Head of caudate nucleus (tissue), 42 donors: ENCODE results near the gene STK38.
"Not testable (repeated sequence)": the region's sequence is repeated elsewhere in the genome, so short reads cannot be mapped to it uniquely, and the experiment has no call there.

Source experiments
- DNase-seq, 42 donors: peaks; one replicate each; pipeline versions ENCODE4 v3.0.0 to v3.0.0-alpha.2; 2020 to 2021; ENCODE audit warnings: mixed read lengths in 7 of 42
- intact Hi-C: fragments of 100-400 bp; cut with DNase I; formaldehyde crosslinking; loops from one replicate; pipeline ENCODE4 v1.15.0; 2022

The STK38 gene

DNA sequence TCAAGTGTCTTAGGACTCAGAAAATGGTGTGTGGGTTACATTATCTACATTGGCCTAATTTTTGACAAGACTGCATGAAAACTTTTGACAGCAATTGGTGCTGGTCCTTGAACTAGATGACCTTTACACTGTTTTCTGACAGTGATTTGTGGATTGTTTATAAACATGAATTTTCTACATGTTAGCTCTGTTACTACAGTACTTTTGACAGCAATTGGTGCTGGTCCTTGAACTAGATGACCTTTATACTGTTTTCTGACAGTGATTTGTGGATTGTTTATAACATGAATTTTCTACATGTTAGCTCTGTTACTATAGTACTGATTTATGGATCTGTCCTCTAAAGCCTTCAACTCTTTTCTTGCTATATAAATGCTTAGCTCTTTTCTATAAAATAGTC is 87.8 kb downstream of the STK38 start:
- intact Hi-C loops, result no loop called here
- no peak for DNase-seq

DNA sequence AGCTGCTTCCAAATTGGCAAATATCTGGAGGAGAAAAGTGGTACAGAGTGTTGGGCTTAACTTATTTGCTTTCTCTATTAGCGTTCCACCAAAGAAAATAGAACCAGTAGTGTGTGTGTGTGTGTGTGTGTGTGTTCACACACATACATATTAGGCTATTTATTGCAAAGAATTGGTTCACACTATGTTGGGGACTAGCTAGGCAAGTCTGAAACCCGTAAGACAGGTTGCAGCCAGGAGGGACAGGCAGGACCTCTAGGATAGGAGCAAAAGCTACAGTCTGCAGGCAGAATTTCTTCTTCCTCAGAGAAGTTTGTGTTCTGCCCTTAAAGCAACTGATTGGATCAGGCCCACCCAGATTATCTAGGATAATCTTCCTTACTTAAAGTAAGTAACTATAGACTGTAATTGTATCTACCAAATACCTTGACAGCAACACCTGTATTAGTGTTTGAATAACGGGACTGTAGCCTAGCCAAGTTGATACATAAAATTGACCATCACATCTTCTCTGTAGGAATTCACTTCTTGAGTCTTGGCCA is 91.7 kb downstream of the STK38 start:
- intact Hi-C loops, result no loop called here
- DNase-seq, result no peak

DNA sequence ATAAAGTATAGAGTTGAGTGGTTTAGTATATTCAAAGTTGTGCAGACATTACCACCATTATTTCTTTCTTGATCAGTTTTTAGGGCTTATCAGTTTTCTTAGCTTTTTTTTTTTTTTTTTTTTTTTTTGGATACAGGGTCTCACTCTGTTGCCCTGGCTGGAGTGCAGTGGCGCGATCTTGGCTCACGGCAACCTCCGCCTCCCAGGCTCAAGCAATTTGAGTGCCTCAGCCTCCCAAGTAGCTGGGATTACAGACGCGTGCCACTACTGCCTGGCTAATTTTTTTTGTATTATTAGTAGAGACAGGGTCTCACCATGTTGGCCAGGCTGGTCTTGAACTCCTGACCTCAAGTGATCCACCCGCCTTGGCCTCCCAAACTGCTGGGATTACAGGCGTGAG is 94.4 kb downstream of the STK38 start:
- intact Hi-C loops, DNase-seq: not testable (repeated sequence)

DNA sequence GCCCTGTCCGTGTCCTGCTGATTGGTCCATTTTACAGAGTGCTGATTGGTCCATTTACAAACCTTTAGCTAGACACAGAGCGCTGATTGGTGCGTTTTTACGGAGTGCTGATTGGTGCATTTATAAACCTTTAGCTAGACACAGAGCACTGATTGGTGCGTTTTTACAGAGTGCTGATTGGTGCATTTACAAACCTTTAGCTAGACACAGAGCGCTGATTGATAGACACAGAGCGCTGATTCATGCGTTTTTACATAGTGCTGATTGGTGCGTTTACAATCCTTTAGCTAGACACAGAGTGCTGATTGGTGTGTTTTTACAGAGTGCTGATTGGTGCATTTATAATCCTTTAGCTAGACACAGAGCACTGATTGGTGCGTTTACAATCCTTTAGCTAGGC is 98.1 kb downstream of the STK38 start:
- DNase-seq, intact Hi-C loops: not testable (repeated sequence)

DNA sequence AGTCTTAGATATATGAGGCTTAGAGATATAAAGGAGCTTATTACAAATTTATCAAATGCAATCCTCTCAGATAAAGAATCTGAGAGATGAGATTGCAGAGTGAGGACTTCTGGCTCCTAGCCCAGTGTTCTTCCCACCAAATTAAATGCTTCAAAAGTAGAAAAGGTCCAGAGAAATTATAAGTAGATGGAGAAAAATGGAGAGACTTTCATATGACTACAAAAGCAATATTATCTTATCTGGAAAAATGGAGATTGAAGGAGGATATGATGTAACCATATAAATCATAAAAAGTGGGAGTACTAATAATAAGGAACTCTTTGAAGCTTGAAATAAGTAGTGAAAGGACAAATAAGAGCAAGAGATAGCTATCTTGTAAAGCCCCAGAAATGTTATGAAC is 101.7 kb downstream of the STK38 start:
- DNase-seq, result no peak
- intact Hi-C loops, result loop anchor here (2.0 kb wide), 1 partner anchor 31 kb away; no protein-coding TSS in a partner anchor

DNA sequence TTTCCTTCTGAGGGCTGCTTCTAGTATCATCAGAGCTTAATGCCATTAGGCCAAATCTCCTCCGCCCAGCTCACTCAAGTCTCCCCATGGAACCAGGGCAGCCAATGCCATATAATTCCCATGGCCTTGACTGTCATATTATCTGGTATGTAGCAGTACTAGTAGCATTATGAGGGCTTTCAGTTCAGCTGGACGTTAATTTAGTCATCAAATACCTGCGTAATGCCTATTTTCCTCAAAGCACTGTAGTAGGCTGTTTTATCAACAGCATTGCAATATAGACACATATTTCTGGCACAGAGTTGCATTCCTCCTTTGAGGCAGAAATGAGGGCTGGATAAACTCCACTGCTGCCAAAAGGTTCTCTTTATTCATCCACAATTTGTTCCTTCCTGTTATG is 102.8 kb downstream of the STK38 start:
- DNase-seq, result no peak
- intact Hi-C loops, result loop anchor here (5.0 kb wide), 1 partner anchor 103 kb away; the partner anchor contains the start of gene STK38
